ENCODE data around the gene LIMCH1.

DNA sequence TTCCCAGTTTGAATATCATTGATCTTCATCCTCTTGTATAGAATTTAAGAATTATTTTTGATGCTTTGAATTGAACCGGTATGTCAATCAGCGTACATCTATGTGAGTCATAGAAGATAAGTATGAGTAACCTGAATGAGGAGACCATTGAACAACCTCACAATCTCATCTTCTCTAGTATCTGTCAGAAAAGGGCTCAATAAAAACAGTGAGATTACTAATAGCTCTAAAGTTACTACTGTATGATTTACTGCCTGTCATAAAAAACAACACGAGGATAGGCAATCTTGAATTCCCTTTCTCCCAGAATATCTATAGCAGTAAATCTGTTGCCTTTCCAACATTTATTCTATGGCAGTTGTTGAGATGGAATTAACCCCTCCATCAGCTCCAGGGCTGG, 174.5 kb downstream of the LIMCH1 start:
- TF ChIP-seq, protein P1, sequence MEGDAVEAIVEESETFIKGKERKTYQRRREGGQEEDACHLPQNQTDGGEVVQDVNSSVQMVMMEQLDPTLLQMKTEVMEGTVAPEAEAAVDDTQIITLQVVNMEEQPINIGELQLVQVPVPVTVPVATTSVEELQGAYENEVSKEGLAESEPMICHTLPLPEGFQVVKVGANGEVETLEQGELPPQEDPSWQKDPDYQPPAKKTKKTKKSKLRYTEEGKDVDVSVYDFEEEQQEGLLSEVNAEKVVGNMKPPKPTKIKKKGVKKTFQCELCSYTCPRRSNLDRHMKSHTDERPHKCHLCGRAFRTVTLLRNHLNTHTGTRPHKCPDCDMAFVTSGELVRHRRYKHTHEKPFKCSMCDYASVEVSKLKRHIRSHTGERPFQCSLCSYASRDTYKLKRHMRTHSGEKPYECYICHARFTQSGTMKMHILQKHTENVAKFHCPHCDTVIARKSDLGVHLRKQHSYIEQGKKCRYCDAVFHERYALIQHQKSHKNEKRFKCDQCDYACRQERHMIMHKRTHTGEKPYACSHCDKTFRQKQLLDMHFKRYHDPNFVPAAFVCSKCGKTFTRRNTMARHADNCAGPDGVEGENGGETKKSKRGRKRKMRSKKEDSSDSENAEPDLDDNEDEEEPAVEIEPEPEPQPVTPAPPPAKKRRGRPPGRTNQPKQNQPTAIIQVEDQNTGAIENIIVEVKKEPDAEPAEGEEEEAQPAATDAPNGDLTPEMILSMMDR (IDR thresholded peaks at IDR 0.05; ENCODE audit: poor library complexity), result no peak
- no peak for TF ChIP-seq EZH2 (IDR thresholded peaks at IDR 0.05; ENCODE audit: borderline replicate concordance)

All from hepatocyte (in vitro differentiated cells).